C4-2B (cell line): ENCODE results near the gene LSMEM2.
"Not testable (repeated sequence)": the region's sequence is repeated elsewhere in the genome, so short reads cannot be mapped to it uniquely, and the experiment has no call there.

ENCODE experiments used
- ZFX ChIP-seq: fragments of 450-650 bp; IDR thresholded peaks from 2 replicates; pipeline ENCODE4 v1.6.1; 2017
- TF ChIP-seq, protein P1 (sequence below): fragments of 450-650 bp; conservative IDR thresholded peaks from 2 replicates; pipeline ENCODE4 v1.5.1; 2017; ENCODE audit warnings: mild to moderate bottlenecking

DNA sequence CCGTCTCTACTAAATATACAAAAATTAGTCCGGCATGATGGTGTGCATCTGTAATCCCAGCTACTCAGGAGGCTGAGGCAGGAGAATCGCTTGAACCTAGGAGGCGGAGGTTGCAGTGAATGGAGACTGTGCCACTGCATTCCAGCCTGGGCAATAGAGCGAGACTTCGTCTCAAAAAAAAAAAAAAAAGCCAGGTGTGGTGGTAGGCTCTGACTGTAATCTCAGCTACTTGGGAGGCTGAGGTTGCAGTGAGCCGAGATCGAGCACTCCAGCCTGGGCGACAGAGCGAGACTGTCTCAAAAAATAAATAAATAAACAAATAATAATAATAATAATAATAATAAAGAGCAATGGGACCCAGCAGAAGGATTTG, 6.4 kb upstream of the LSMEM2 start:
- TF ChIP-seq, protein P1, sequence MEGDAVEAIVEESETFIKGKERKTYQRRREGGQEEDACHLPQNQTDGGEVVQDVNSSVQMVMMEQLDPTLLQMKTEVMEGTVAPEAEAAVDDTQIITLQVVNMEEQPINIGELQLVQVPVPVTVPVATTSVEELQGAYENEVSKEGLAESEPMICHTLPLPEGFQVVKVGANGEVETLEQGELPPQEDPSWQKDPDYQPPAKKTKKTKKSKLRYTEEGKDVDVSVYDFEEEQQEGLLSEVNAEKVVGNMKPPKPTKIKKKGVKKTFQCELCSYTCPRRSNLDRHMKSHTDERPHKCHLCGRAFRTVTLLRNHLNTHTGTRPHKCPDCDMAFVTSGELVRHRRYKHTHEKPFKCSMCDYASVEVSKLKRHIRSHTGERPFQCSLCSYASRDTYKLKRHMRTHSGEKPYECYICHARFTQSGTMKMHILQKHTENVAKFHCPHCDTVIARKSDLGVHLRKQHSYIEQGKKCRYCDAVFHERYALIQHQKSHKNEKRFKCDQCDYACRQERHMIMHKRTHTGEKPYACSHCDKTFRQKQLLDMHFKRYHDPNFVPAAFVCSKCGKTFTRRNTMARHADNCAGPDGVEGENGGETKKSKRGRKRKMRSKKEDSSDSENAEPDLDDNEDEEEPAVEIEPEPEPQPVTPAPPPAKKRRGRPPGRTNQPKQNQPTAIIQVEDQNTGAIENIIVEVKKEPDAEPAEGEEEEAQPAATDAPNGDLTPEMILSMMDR = not testable (repeated sequence)
- TF ChIP-seq ZFX = not testable (repeated sequence)
